ENCODE results near the gene ARVCF. TPM values are rescaled to one million over a fixed set of nuclear protein-coding genes. Genes with fewer than 3 reads are reported as not detected.

Gene ARVCF
- total RNA-seq, 1 donor from 2014 or later = 52.6 TPM

- FAIRE-seq = no peak
Observed at GRCh38 chr22:20003304-20003703, 13.3 kb downstream of the ARVCF start.

DNA sequence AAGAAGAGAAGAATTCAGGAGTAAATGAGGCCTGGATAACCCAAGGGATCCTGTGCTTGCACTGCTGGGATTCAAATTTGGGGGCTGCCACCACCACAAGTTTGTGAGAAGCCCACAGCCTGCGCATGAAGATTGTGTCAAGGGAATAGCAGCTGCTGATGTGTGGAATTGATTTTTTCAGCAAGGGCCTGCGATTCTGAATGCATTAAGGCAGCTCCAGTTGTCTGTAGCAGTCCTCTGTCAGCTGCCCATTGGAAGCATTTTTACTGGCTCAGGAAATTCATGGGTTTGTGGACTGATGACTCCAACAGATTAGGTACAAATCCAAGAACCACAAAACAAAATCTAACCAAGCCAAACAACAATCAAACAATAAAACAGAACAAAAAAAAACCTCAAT lies 14.0 kb downstream of the ARVCF start:
- DNase-seq (ENCODE audit: low spot score in 2 of 2) (no peak), FAIRE-seq (no peak)

More at GRCh38 chr22:20003304-20003703, 13.3 kb downstream of the ARVCF start:
- no peak for DNase-seq (ENCODE audit: low spot score in 2 of 2)

DNA sequence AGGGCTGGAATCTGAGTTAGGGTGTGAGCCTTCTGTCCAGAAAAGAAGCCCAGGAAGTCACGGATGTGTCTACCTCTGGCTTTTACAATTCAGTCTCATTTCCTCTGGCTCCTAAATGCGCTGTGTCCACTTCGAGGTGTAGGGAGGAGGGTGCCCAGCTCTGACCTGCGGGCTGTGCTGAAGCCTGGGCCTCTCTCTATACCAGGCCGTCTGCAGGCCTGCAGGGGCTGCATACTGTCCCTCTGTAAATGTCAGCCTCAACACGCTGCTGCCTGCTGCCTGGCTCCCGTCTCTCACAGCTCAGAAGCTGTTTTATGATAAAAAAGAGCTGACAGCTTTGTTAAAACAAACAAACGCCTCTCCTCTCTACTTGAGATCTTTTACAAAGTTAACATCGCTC lies 14.5 kb downstream of the ARVCF start:
- DNase-seq (ENCODE audit: low spot score in 2 of 2) (no peak), FAIRE-seq (no peak)

DNA sequence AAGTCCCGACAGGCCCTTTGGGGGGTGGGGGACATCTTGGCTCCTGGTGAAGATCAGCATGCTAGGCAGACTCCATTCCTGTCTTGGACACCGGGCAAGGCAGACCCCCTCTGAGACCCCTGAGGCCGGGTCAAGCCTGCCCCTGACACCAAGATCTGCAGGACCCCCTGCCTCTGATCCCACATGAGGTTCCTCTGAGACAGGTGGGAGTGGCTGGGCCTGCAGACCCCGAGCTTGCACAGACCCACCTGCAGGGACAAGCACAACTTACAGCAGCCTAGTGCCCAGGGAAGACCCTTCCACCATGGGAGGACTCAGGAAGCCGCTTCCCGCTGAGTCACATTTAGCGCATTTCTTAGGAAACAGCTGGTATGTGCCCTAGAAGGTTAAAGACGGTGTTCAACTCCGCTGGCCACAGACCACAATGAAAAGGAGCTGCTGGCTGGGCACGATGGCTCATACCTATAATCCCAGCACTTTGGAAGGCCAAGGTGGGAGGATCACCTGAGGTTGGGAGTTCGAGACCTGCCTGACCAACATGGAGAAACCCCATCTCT lies 15.5 kb downstream of the ARVCF start:
- no peak for FAIRE-seq
- DNase-seq (ENCODE audit: low spot score in 2 of 2) = no peak

DNA sequence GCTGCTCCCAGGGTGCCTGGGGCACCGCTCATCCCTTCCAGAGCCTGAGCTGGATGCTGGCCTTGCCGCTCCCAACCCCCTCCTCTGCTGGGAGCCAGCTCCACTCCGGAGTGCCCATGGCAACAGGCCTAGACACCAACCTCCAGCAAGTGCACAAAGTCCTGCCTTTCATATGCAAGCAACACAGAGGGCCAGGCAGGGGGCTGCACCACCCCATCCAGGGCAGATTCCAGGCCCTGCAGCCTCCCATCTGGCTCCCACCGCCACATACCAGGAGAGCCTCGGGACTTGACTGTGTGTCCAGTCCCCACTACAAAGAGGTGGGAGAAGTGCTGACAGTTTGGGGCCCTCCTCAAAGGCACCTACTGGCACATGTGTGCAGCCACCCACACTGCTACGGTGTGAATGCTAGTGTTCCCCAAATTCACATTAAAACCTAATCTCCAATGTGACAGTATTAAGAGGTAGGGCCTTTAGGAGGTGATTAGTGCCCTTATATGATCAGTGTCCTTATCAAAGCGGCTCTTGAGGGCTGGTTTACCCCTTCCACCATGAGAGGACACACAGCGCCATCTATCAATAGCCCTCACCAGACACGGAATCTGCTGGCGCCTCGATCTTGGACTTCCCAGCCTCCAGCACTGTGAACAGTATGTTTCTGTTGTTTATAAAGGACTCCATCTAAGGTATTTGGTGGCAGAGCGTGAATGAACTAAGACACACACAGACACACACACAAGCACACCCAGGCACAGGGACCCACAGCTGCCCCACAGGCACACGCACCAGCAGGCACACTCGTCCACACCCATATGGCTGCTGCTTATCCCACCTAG lies 16.2 kb downstream of the ARVCF start:
- FAIRE-seq = no peak
- DNase-seq (ENCODE audit: low spot score in 2 of 2) = no peak

GRCh38 chr22:19998991-19999820 lies 17.4 kb downstream of the ARVCF start:
- DNase-seq (ENCODE audit: low spot score in 2 of 2) (no peak), FAIRE-seq (no peak)

DNA sequence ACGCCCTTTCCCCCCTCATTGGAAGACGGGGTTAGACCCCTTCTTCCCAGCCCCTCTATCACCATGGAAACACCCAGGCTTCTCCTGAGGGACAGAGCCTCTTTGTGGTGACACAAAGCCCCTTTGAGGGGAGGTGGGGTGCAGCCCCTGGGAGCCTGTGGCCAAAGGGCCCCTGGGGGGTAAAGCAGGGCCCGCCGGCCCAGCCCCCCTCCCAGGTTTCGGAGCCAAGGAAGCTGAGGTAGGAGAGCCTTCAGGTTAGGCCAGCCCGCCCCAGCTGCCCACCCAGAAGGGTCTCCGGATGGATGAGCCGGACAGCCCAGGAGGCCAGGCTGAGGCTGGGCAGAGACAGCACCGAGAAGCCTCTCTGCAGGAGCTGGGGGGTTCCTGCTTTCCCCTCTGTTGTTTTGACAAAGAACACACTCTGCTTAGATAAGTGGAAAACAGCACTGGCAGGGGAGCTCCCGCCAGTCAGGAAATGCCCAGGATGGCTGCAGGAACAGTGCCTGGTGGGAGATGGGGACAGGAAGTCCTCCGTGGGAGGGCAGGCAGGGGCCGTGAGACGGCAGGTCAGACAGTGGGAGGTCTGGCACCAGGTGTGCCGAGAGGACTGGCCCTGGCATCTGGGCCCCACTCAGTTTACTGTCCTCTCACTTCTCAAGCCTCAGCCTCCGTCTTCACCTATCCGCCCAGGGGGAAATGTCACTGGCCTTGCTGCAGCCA lies 18.2 kb downstream of the ARVCF start:
- DNase-seq (ENCODE audit: low spot score in 2 of 2) (no peak), FAIRE-seq (no peak)

- no peak for FAIRE-seq
- no peak for DNase-seq (ENCODE audit: low spot score in 2 of 2)
Observed at GRCh38 chr22:19997561-19998231, 18.9 kb downstream of the ARVCF start.

GRCh38 chr22:19996694-19997384 lies 19.8 kb downstream of the ARVCF start:
- no peak for FAIRE-seq
- no peak for DNase-seq (ENCODE audit: low spot score in 2 of 2)

DNA sequence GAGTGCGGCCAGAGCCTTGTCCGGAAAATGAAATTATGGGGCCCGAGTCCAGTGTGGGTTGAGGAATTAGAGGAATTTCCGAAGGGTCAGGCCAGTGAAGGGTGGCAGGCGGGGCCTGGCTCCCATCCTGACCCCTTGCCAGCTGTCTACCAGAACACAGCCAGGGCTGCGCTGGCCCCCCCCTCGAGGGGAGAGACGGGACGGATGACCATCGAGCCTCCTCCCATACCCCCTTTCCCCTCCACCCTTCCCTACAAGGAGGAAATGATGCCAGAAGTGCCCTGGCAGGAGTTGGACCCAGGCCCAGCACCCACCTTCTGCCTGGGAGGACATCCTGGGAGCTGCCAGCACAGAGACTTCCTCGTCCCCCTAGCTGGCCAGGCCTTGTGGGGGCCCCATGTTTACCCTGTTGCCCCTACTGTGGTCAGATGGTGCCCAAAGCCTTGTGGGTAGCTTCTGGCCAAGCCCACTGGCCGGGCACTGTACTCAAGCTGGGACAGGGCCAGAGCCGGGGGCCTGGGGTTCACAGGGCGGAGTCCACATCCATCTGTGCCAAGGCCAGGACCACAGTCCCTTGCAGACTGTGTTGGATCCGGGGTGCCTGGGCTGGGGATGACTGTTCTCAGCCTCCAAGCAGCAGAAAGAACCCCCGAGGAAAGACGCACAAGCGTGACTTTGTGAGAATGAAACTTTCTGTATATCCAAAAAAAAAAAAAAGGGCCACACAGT lies 20.8 kb downstream of the ARVCF start:
- FAIRE-seq = no peak
- DNase-seq (ENCODE audit: low spot score in 2 of 2) = no peak

GRCh38 chr22:19994851-19995610 lies 21.6 kb downstream of the ARVCF start:
- DNase-seq (ENCODE audit: low spot score in 2 of 2) (no peak), FAIRE-seq (no peak)

DNA sequence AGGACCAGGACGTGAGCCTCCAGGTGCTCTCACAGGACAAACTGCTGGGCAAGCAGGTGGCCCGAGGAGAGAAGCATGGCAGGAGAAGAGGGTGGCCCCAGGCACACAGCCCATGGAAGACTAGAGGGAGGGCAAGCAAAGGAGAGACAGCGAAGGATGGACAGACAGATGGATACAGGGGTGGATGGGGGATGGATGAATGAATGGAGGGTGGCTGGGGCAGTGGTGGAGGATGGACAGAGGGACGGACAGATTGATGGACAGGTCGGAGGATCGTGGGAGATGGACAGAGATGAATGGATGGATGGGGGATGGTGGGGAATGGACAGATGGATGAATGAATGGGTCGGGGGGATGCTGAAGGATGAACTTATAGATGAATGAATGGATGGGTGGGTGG lies 22.7 kb downstream of the ARVCF start:
- FAIRE-seq (no peak), DNase-seq (ENCODE audit: low spot score in 2 of 2) (no peak)

- no peak for DNase-seq (ENCODE audit: low spot score in 2 of 2)
- FAIRE-seq = no peak
Observed at GRCh38 chr22:19992921-19993355, 23.7 kb downstream of the ARVCF start.

- DNase-seq (ENCODE audit: low spot score in 2 of 2) (no peak), FAIRE-seq (no peak)
Observed at GRCh38 chr22:19992481-19992911, 24.1 kb downstream of the ARVCF start.

GRCh38 chr22:19991645-19992451 lies 24.8 kb downstream of the ARVCF start:
- no peak for DNase-seq (ENCODE audit: low spot score in 2 of 2)

GRCh38 chr22:19991395-19991644 lies 25.3 kb downstream of the ARVCF start:
- FAIRE-seq = no peak
- DNase-seq (ENCODE audit: low spot score in 2 of 2) = no peak

More at GRCh38 chr22:19991645-19992451, 24.8 kb downstream of the ARVCF start:
- FAIRE-seq = no peak

DNA sequence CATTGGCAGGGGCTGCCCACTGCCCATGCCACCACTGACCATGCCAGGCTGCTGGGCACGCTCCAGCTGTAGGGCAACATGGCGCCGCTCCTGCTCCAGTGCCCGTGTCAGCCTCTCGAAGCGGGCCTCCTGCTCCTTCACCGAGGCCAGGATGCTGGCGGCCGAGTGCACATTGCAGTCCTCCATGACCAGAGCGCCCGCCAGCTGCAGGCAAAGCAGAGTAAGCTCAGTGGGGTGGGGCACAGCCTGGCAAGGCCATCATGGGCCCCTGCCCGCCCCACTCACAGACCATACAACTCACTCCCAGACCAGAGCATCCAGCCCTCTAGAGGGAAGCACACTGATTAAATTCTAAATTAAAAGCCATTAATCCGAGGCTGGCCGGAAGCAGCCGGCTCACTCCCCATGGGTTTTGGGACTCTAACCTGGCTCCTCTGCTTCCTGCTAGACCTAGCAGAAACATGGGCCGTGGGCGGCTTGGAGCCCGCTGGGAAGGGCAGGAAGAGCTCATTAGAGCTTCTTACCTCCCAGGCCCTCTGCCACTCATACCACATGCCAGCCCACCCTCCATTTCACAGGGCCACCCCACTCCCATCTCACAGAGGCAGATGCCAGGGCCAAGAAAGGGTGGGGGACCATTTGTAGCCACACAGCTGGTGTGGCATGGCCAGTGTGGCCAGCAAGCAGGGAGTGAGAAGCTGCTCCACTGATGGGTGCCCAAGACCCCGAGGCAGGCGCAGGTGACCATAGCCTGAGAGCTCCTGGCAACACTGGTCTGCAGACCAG lies 25.8 kb downstream of the ARVCF start:
- no peak for DNase-seq (ENCODE audit: low spot score in 2 of 2)

More for the DNA sequence above, 25.8 kb downstream of the ARVCF start:
- FAIRE-seq = no peak
